ENCODE data around the gene CDH13.

Gene CDH13

DNA sequence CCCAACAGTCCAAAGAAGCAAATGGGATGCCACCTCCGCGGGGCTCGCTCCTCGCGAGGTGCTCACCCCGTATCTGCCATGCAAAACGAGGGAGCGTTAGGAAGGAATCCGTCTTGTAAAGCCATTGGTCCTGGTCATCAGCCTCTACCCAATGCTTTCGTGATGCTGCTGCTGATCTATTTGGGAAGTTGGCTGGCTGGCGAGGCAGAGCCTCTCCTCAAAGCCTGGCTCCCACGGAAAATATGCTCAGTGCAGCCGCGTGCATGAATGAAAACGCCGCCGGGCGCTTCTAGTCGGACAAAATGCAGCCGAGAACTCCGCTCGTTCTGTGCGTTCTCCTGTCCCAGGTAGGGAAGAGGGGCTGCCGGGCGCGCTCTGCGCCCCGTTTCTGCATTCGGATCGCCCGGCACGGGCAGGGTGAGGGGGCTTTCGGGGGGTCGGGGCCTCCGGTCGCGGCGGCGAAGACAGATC lies at the start of gene CDH13:
TSS of gene CDH13 (plus strand) at position 179 of the 471 bp plus-strand sequence.
- no peak for DNase-seq

DNA sequence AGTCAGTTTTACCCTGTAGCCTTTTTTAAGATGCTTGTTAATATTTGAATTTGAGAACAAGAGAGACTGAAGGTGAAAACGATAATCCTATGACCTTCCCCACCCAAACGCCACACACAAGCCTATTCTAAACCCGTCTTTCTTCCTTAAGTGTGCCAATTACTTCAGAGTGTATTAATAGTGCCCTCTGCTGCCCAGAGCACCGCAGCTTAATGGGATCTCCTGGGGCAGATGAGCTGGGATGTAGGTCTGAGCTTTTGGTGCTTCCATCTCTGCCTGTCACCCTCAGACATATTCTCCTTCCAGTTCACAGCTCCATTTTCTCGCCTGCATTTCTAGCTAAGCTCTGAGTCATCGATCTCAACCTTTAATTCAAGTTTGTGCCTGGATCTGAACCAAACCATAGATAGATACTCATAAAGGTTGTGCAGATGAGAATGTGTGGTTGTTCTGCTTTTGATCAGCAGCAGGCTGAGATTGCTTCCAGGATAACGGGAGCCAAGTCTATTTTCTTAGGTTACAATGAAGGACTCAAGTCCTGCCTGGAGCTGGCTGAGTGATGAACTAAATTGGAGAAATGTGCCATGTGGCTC lies 46.4 kb upstream of the CDH13 start:
- DNase-seq = peak; percentile 36

DNA sequence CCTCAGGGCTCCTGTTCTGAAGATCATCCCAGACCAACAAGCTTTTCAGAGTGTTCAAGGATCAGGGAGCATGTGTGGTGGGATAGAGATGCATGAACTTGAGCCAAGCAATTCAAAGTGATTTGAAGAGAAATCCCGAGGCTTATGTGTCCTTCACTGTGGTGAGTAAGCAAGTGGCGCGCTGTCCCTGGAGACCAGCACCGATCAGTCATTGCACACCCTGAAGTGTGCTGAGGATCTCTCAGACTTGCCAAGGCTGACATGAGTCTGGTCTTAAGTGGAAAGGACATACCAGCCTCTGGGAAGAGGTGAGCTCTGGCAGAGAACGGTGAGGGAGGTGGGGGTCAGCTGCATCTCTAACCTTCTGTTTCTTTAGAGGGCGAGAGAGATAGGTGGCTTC lies 43.8 kb upstream of the CDH13 start:
- no peak for DNase-seq

DNA sequence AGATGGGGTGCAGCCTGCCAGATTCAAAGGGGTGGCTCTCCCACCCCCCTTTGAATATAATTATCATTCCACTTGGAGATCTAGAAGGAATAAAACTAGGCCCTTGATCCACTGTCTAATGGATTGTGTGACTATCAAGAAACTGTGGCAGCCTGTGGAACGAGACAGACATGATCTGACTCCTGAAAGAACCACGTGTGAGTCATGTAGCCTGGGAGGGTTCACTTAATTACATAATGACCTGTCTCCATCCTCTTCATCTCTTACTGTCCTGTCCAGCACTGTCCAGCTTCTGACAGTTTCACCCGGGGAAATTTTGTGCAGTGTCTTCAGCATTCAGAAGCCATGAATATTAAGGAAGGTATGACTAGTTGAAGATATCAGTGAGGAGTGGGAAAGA lies 43.3 kb upstream of the CDH13 start:
- DNase-seq = no peak

- no peak for DNase-seq
These were observed 42.1 kb upstream of the CDH13 start for GRCh38 chr16:82584553-82585152.

DNA sequence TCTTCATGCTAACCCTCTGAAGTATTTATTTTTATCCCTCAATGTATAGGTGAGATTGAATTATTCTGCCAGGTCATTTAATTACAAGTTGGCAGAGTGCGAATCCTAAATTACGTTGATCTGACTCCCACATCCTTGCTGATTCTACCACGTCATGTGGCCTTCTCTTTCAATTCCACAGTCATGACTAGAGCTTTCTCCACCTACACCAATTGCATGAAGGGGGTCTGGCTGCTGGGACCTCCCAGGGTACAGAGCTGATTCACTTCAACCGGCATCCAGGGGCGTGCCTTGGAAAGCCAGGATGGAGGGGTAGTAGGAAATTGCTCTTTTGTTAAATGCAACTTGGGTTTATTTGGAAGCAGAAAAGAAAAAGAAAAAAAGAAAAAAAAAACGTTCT lies 41.1 kb upstream of the CDH13 start:
- no peak for DNase-seq

DNA sequence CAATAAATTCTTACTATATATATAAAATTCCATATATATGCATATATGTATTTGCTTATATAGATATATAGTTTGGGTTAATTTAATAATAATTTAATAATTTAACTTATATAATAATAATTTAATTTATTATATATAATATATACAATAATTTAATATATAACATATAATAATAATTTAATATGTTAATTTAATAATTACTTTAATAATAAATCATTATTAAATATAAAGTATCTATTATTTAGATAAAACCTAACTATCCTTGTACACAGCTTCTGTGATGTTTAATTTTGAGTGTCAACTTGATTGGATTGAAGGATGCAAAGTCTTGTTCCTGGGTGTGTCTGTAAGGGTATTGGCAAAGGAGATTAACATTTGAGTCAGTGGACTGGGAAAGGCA lies 40.6 kb upstream of the CDH13 start:
- no peak for DNase-seq

- no peak for DNase-seq
These were observed 39.5 kb upstream of the CDH13 start for GRCh38 chr16:82587289-82587688.

DNA sequence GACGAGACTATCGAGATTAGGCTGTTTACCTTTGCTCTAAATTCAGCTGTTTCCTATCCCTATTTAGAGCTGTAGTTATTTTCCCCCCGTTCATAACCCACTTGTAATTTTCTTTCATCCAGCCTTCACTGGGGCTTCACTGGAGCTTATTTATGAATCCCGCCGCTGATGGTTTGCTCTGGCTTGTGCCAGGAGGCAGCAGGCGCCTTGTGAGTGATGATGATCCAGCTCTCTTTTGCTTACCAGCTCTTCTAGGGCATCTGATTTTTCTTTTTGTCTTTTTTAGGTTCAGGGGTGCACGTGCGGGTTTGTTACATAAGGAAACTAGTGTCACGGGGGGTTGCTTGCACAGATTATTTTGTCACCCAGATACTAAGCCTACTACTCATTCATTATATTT lies 37.4 kb upstream of the CDH13 start:
- no peak for DNase-seq

DNA sequence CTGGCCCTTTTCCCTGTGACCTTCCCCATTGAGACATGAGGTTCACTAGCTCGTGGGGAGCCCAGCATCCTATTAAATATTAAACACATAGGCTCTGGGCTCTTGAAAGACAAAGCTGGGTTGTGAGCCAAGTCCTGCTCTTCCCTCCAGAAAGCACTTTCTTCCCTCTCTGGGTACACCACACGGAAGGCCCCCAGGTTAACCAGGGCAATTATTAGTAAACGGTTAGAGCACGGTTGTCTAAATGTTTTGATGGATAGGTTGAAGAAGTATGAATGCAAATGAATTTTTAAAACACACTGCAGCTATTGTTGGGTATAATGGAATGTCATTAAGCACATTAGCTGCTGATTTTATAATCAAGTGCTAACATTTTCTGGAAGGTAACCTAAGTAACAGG lies 32.7 kb upstream of the CDH13 start:
- no peak for DNase-seq

DNA sequence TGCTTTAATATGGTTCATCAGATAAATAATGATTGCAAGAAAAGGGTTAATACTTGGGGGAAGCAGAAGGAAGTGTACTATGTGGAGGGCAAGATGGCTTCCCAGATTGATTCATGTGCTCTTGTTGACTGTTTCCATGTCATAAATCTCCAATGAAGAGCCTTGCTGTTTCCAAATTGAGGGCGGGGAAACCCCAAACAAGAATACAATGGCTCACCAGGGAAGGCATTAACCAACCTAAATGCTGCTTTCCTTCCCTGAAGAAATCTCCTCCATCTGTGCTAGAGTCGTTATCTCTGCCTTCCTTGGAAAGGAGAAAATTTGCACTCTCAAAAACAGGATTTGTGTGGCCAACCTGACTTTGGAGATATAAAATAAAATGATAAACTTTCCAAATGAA lies 28.0 kb upstream of the CDH13 start:
- no peak for DNase-seq

- no peak for DNase-seq
These were observed 24.7 kb upstream of the CDH13 start for GRCh38 chr16:82601989-82602640.

DNA sequence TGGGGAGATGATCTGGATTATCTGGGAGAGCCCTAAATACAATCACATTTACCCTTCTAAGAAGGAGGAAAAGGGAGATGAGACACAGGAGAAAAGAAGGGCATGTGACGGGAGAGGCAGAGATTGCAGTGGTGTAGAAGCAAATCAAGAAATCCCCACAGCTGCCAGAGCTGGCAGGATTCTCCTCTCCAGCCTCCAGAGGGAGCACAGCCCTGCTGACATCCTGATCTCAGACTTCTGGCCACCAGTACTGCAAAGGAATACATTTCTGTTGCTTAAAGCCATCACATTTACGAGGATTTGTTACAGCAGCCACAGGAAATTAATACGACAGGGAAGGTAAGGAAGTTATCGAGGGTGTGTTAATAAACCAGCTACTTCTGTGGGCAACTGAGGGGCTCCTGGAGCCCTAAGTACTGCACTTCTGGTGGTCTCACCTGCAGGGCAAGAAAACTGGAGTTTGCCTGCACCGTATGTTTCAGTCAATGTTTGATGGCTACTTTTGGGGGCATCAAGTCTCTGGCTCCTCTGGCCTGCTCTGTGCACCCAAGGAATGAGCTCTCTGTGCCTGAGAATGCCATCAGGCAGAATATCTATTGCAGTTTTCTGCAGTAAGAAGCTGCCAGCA lies 22.9 kb upstream of the CDH13 start:
- peak; percentile 48 for DNase-seq

DNA sequence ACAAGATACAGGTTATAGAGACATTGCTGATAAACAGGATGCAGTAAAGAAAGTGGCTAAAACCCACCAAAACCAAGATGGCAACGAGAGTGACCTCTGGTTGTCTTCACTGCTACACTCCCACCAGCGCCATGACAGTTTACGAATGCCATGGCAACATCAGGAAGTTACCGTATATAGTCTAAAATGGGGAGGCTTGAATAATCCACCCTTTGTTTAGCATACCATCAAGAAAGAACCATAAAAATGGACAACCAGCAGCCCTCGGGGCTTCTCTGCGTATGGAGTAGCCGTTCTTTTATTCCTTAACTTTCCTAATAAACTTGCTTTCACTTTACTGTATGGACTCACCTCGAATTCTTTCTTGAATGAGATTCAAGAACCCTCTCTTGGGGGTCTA lies 21.7 kb upstream of the CDH13 start:
- no peak for DNase-seq

- no peak for DNase-seq
These were observed 20.7 kb upstream of the CDH13 start for GRCh38 chr16:82605863-82606620.

DNA sequence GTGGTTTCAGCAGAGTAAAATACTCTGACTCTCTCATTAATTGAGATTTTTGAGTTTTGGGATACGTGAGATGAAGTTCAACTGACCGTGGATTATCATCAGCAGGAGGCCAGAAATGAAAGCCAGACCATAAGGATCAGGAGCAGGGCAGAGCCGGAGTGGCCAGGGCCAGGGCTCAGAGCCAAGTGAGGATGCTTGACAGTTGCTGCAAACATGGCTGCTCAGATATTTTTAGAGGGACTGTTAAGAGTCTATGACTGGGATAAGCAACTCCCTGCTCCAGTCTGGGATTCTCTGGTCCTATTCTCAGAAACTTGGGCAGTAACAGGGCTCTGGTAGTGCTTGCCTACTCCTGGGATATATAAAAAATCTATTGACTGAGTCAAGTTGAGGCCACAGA lies 17.6 kb upstream of the CDH13 start:
- no peak for DNase-seq

DNA sequence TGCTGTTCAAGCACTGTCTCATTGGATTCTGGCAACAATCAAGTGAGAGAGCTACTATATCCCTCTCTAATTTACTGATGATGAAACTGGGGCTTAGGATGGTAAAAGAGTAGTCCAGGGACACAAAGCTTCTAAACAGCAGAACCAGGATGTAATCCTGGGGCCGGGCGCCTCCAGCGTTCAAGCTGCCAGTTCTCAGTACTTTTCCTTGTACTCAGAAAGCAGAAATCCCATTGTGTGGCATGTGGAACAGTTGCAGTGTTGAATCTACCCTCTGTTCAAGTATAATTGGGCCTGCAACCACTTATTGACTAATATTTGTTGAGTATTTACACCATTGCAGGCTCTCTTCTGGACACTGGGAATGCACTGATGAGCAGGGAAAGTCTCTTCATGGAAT lies 14.5 kb upstream of the CDH13 start:
- no peak for DNase-seq

- no peak for DNase-seq
These were observed 10.4 kb upstream of the CDH13 start for GRCh38 chr16:82616356-82616755.

- DNase-seq = no peak
These were observed 5.0 kb upstream of the CDH13 start for GRCh38 chr16:82621781-82622180.

- DNase-seq = no peak
These were observed 3.5 kb upstream of the CDH13 start for GRCh38 chr16:82623241-82623640.

- DNase-seq = no peak
These were observed 1.5 kb upstream of the CDH13 start for GRCh38 chr16:82625066-82625968.

- DNase-seq = no peak
These were observed 1.3 kb downstream of the CDH13 start for GRCh38 chr16:82628088-82628423.

Data from NCI-H1092 (cell line).